HG02884 (cell line): ENCODE data around the gene SMG7.

Experiments used
- ATAC-seq: cut with Tn5 transposase; IDR thresholded peaks from one replicate; pipeline ENCODE4 v1.9.1; 2021; ENCODE audit warnings: mild to moderate bottlenecking, moderate library complexity; ENCODE audit not compliant: unreplicated experiment

The SMG7 gene

GRCh38 chr1:183562701-183563100 is 90.4 kb downstream of the SMG7 start:
- ATAC-seq = no peak

GRCh38 chr1:183565261-183565660 is 93.0 kb downstream of the SMG7 start:
- no peak for ATAC-seq

GRCh38 chr1:183566026-183566425 is 93.7 kb downstream of the SMG7 start:
- ATAC-seq = no peak

GRCh38 chr1:183567584-183567983 is 95.3 kb downstream of the SMG7 start:
- no peak for ATAC-seq

GRCh38 chr1:183568176-183569021 is 96.1 kb downstream of the SMG7 start:
- ATAC-seq = no peak

- no peak for ATAC-seq
These were observed 96.8 kb downstream of the SMG7 start for GRCh38 chr1:183569141-183569540.

GRCh38 chr1:183569801-183570200 is 97.5 kb downstream of the SMG7 start:
- no peak for ATAC-seq

GRCh38 chr1:183570451-183570850 is 98.2 kb downstream of the SMG7 start:
- ATAC-seq = no peak

GRCh38 chr1:183571678-183572268 is 99.5 kb downstream of the SMG7 start:
- ATAC-seq = no peak

- no peak for ATAC-seq
These were observed 100.4 kb downstream of the SMG7 start for GRCh38 chr1:183572721-183573120.

- ATAC-seq = no peak
These were observed 103.3 kb downstream of the SMG7 start for GRCh38 chr1:183575606-183576005.

- ATAC-seq = no peak
These were observed 104.2 kb downstream of the SMG7 start for GRCh38 chr1:183576537-183576936.

- ATAC-seq = no peak
These were observed 105.7 kb downstream of the SMG7 start for GRCh38 chr1:183577897-183578465.

- ATAC-seq = no peak
These were observed 106.6 kb downstream of the SMG7 start for GRCh38 chr1:183578856-183579255.

GRCh38 chr1:183580281-183580682 is 108.0 kb downstream of the SMG7 start:
- peak; percentile 50 for ATAC-seq

- no peak for ATAC-seq
These were observed 109.9 kb downstream of the SMG7 start for GRCh38 chr1:183582021-183582713.

GRCh38 chr1:183583466-183583865 is 111.2 kb downstream of the SMG7 start:
- no peak for ATAC-seq

GRCh38 chr1:183584147-183584546 is 111.8 kb downstream of the SMG7 start:
- no peak for ATAC-seq

GRCh38 chr1:183585038-183585437 is 112.7 kb downstream of the SMG7 start:
- no peak for ATAC-seq

- ATAC-seq = no peak
These were observed 114.2 kb downstream of the SMG7 start for GRCh38 chr1:183586455-183586854.

GRCh38 chr1:183586926-183587325 is 114.6 kb downstream of the SMG7 start:
- ATAC-seq = no peak

GRCh38 chr1:183588827-183589226 is 116.5 kb downstream of the SMG7 start:
- no peak for ATAC-seq
